HepG2 (cell line): ENCODE results near the gene BCAR3. TPM values are rescaled to one million over a fixed set of nuclear protein-coding genes. Genes with fewer than 3 reads are reported as not detected.

Experiments
- ATAC-seq: fragments of 200-7000 bp; cut with Tn5 transposase; 3 replicates; pipeline ENCODE4 v1.9.1; 2020; ENCODE audit warnings: mild to moderate bottlenecking, moderate library complexity
- BruUV-seq: library from RNA; stranded (reverse); fragments of 400-500 nt; replicated peaks from 2 replicates; lab custom pipeline; 2021; lab: Mats Ljungman, UMichigan
- CTCF ChIA-PET: fragments of 300-600 bp; formaldehyde crosslinking; extraction: SDS; loops from one replicate; lab custom pipeline; 2021; ENCODE audit warnings: low total read pairs, inconsistent platforms, low intra/inter-chr PET ratio; lab: Yijun Ruan, JAX
- POLR2A ChIA-PET: fragments of 350-600 bp; sonication (Branson Sonifier 250); formaldehyde crosslinking; loops from one replicate; lab custom pipeline; 2020; ENCODE audit warnings: antibody characterized with exemption, inconsistent platforms; lab: Yijun Ruan, JAX
- DNase-seq: peaks from one replicate; pipeline ENCODE4 v3.0.0-alpha.2; 2015; ENCODE audit warnings: low spot score
- FAIRE-seq: peaks from 3 replicates; lab custom pipeline; 2011; peaks lifted over from hg19 to GRCh38; lab: Jason Lieb, UNC
- H2AFZ ChIP-seq: one replicate; pipeline ENCODE4 v1.6.1; 2011; ENCODE audit warnings: low read length, inconsistent platforms
- H3K27ac ChIP-seq: fragments of 300-600 bp; 3 replicates; pipeline ENCODE4 v1.8.0; 2011; ENCODE audit warnings: mixed run types, mild to moderate bottlenecking, mixed read lengths, low read length, inconsistent platforms; ENCODE audit not compliant: insufficient read depth; ENCODE audit errors: extremely low read length
- H3K27me3 ChIP-seq, 2 experiments: fragments of 200-600 bp in 1 of 2; 2 replicates in 1 of 2; 3 replicates in 1 of 2; pipeline versions ENCODE4 v1.6.0 to v1.8.0; 2011; ENCODE audit warnings: low read length in 2 of 2, mild to moderate bottlenecking in 2 of 2, moderate library complexity in 2 of 2, inconsistent platforms in 1 of 2; ENCODE audit not compliant: insufficient read depth in 2 of 2, control insufficient read depth in 1 of 2
- H3K36me3 ChIP-seq, 2 experiments: fragments of 200-600 bp in 1 of 2; replicated peaks in 1 of 2; 2 replicates in 1 of 2; 3 replicates in 1 of 2; pipeline versions ENCODE4 v1.5.1 to v1.8.0; 2011; ENCODE audit warnings: low read length in 2 of 2, inconsistent platforms in 1 of 2; ENCODE audit not compliant: insufficient read depth in 2 of 2, control insufficient read depth in 1 of 2
- H3K4me1 ChIP-seq: 2 replicates; pipeline ENCODE4 v1.5.1; 2012; ENCODE audit warnings: low read length, inconsistent platforms; ENCODE audit not compliant: insufficient read depth
- H3K4me2 ChIP-seq: 2 replicates; pipeline ENCODE4 v1.6.0; 2011; ENCODE audit warnings: low read depth, low read length, inconsistent platforms
- H3K4me3 ChIP-seq, 3 experiments: fragments of 200-600 bp in 1 of 3; sonication (generic), shearing (Covaris generic) in 1 of 3; replicated peaks in 1 of 3; 2 replicates each; pipeline ENCODE4 v1.5.1; 2011 to 2016; ENCODE audit warnings: low read length in 3 of 3, inconsistent platforms in 2 of 3, low read depth in 2 of 3, mild to moderate bottlenecking in 2 of 3, control low read depth in 1 of 3, mixed read lengths in 1 of 3; ENCODE audit not compliant: insufficient read depth in 1 of 3
- H3K79me2 ChIP-seq: one replicate; pipeline ENCODE4 v1.6.1; 2011; ENCODE audit warnings: low read length, inconsistent platforms; ENCODE audit not compliant: insufficient read depth
- H3K9ac ChIP-seq: 2 replicates; pipeline ENCODE4 v1.6.0; 2011; ENCODE audit warnings: mild to moderate bottlenecking, low read depth, low read length, inconsistent platforms; ENCODE audit not compliant: insufficient read depth
- H3K9me3 ChIP-seq: 2 replicates; pipeline ENCODE4 v1.5.1; 2012; ENCODE audit warnings: mild to moderate bottlenecking, low read length
- H4K20me1 ChIP-seq: 2 replicates; pipeline ENCODE4 v1.6.0; 2011; ENCODE audit warnings: inconsistent platforms, mild to moderate bottlenecking, low read length, moderate library complexity; ENCODE audit not compliant: insufficient read depth
- KDM6A ChIP-seq: IDR thresholded peaks from 2 replicates; pipeline ENCODE4 v1.6.1; 2016; ENCODE audit warnings: low read depth
- MED1 ChIP-seq: sonication (generic); formaldehyde crosslinking; IDR thresholded peaks from 2 replicates; pipeline ENCODE4 v1.4.0; 2020; ENCODE audit warnings: missing genetic modification reagents
- NFIB ChIP-seq: sonication (generic); formaldehyde crosslinking; IDR thresholded peaks from 2 replicates; pipeline ENCODE4 v1.9.0; 2021; ENCODE audit warnings: missing genetic modification reagents, mild to moderate bottlenecking, borderline replicate concordance
- RBFOX2 ChIP-seq: fragments of 200-400 bp; formaldehyde crosslinking; IDR thresholded peaks from 2 replicates; pipeline ENCODE4 v1.6.1; 2017; ENCODE audit warnings: low read depth, mild to moderate bottlenecking, low read length
- ZNF20 ChIP-seq: sonication (generic); formaldehyde crosslinking; IDR thresholded peaks from 2 replicates; pipeline ENCODE4 v1.4.0; 2020; ENCODE audit warnings: mild to moderate bottlenecking, moderate library complexity, missing genetic modification reagents
- WGBS: methylation state at CpG from one replicate; pipeline ENCODE4 v1.1.6; 2017; ENCODE audit warnings: low lambda C conversion rate; 5-methylcytosine and 5-hydroxymethylcytosine counted together
- in situ Hi-C: cut with HindIII; loops from 2 replicates; pipeline ENCODE4 v1.10.0; 2017; ENCODE audit warnings: low pct_unique_long_range_greater_than_20kb; ENCODE audit not compliant: extremely low pct_ligation_motif_present
- intact Hi-C: fragments of 100-400 bp; cut with micrococcal nuclease; formaldehyde crosslinking; loops from one replicate; pipeline ENCODE4 v1.10.0; 2022; ENCODE audit not compliant: unreplicated experiment
- polyA plus RNA-seq, 8 experiments: library from polyadenylated mRNA; depleted of rRNA in 3 of 8; stranded (reverse) in 7 of 8; unstranded in 1 of 8; fragments of >200 nt; fragmentation: Illumina TruSeq in 4 of 8; extraction: Trizol in 4 of 8; gene quantifications; 2 replicates each; pipeline versions ENCODE4 v1.2.1 to v1.2.3, GENCODE V29; 2011 to 2016; ENCODE audit warnings: low read depth in 4 of 8, missing spikeins in 1 of 8, mixed read lengths in 1 of 8; ENCODE audit not compliant: insufficient read depth in 1 of 8
- total RNA-seq, 5 experiments: library from RNA; depleted of rRNA; stranded (reverse); fragments of >200 nt; fragmentation: Illumina TruSeq; extraction: Trizol; gene quantifications; 2 replicates each; pipeline ENCODE4 v1.2.3, GENCODE V29; 2016; ENCODE audit warnings: low read depth in 1 of 5

BCAR3 gene
- total and polyA plus RNA-seq, 2 of the 13 experiments (the other 11 are each of a cell fraction or from before 2014, with no cell fraction given), result 3.6 to 4.8 TPM

DNA sequence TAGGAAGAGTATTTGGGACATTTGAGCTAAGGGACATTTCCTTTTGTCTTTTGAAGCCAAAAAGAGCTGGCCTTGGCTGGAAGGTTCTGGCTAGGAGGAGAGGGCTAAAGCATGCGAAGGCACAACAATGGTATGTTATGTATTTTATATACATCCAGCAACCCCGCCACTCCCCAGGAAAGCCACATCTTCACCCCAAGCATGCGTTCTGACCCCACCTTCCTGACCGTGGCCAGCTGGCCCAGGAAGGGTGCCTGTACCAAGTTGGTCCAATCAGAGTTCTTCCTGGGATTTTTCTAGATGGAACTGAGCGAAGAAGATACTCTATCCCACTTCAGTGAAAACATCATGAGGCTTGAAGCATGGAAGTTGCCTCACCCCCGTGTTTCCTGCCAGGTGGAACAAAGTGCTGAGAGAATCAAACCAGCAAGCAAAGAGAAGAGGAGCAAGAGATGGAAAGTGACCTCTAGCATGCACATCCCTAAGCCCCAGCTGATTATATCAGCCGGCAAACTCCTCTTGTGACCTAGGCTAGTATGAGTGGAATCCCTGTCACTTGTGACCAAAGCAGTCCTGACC is 82.7 kb downstream of the BCAR3 start:
- BruUV-seq, result no TSS peak
- no peak overlapping the region for H3K27ac ChIP-seq
- DNase-seq (no peak), ATAC-seq (no peak), FAIRE-seq (no peak)
- peaks cover 19% of the 10 kb centered on the region for H4K20me1 ChIP-seq
- CTCF ChIA-PET, result no interaction called here
- H3K9me3 ChIP-seq, result no peaks in the 10 kb centered on the region
- no peaks in the 10 kb centered on the region for H3K27me3 ChIP-seq
- peaks cover 24 to 86% of the 10 kb centered on the region in 2 experiments for H3K36me3 ChIP-seq
- no peak overlapping the region for H3K4me2 ChIP-seq
- no peak overlapping the region for H3K4me3 ChIP-seq
- H3K4me1 ChIP-seq, result peaks cover 73% of the 10 kb centered on the region
- POLR2A ChIA-PET, result interaction anchor here (4.8 kb wide), 1 partner anchor 18 kb away, joined by 25 read pairs; no protein-coding TSS in a partner anchor
- TF ChIP-seq NFIB (CRISPR knock-in tag) (no peak), RBFOX2 (0 out of 2 replicates have a peak, but pooled peaks have one; percentile 41)
- WGBS, result 94% methylated on average over 7 of the region's 7 CpGs
- H2AFZ ChIP-seq, result no peak overlapping the region
- peaks cover 42% of the 10 kb centered on the region for H3K79me2 ChIP-seq
- no peak overlapping the region for H3K9ac ChIP-seq
- intact Hi-C loops, result no loop called here
- in situ Hi-C loops, result no loop called here

DNA sequence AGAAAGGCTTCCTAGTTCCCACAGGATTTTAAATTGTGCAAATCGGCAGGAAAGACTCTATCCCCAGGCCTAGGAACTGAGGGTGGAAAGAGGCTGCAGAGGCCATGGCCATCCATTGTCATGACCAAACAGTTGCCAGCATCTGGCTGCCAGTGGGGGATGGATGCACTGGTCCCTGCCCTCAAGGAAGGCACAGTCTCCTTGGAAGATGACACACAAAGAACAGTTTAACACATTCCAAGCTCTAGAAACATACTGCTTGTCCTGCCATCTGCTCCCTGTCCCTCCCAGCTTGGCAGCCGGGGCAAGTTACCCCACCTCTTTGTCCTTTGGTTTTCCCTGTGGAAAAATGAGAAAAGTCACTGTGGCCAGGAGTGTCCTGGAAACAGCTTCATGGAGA is 83.2 kb downstream of the BCAR3 start:
- Histone ChIP-seq H4K20me1 (peaks cover 19% of the 10 kb centered on the region), H3K27ac (no peak overlapping the region), H3K9me3 (no peaks in the 10 kb centered on the region), H3K9ac (no peak overlapping the region), H3K4me1 (peaks cover 75% of the 10 kb centered on the region), H3K27me3 (no peaks in the 10 kb centered on the region), H3K36me3 (peaks cover 24 to 88% of the 10 kb centered on the region in 2 experiments), H3K4me2 (no peak overlapping the region), H2AFZ (no peak overlapping the region), H3K4me3 (no peak overlapping the region), H3K79me2 (peaks cover 48% of the 10 kb centered on the region)
- TF ChIP-seq ZNF20, result no peak
- TF ChIP-seq MED1 (CRISPR knock-in tag), result 0 out of 2 replicates have a peak, but pooled peaks have one; percentile 1
- no peak for TF ChIP-seq KDM6A (CRISPR knock-in tag)
- CTCF ChIA-PET, result no interaction called here
- WGBS, result 87% methylated on average over 2 of the region's 2 CpGs
- BruUV-seq, result no TSS peak
- FAIRE-seq (no peak), ATAC-seq (no peak), DNase-seq (no peak)
- POLR2A ChIA-PET, result interaction anchor here (4.8 kb wide), 1 partner anchor 19 kb away, joined by 25 read pairs; no protein-coding TSS in a partner anchor
- in situ Hi-C loops, result no loop called here
- intact Hi-C loops, result no loop called here
